ENCODE data around the gene BCDIN3D. TPM values are rescaled to one million over a fixed set of nuclear protein-coding genes. Genes with fewer than 3 reads are reported as not detected.

The BCDIN3D gene
- total RNA-seq, 1 experiment from 2014 or later: 4.5 TPM

GRCh38 chr12:49885663-49886461 lies 43.0 kb upstream of the BCDIN3D start:
- BruUV-seq (replicated peaks): no TSS peak
- Histone ChIP-seq H3K36me3 (ENCODE audit: low read depth, low read length) (no peaks in the 10 kb centered on the region), H3K27ac (ENCODE audit: low read length) (no peak overlapping the region), H3K4me3 (ENCODE audit: low read length) (no peak overlapping the region), H3F3A (ENCODE audit: low read length, unreplicated experiment) (no peaks in the 10 kb centered on the region), H3K9me2 (replicated peaks; ENCODE audit: low read length) (no peaks in the 10 kb centered on the region), H3K4me1 (ENCODE audit: insufficient read depth, low read length) (peaks cover 16% of the 10 kb centered on the region), H4K20me1 (ENCODE audit: low read length) (no peaks in the 10 kb centered on the region), H3K9me3 (ENCODE audit: low read length) (no peaks in the 10 kb centered on the region), H3K27me3 (ENCODE audit: low read length) (no peaks in the 10 kb centered on the region), H2AFZ (ENCODE audit: low read length) (no peak overlapping the region), H3K79me2 (ENCODE audit: low read length) (no peaks in the 10 kb centered on the region), H3K4me2 (ENCODE audit: low read length) (no peak overlapping the region), H3K9ac (ENCODE audit: low read length) (no peak overlapping the region)
- ChIA-PET CTCF (no interaction called here), POLR2A (ENCODE audit: unreplicated experiment) (no interaction called here)
- intact Hi-C loops (cut with micrococcal nuclease): no loop called here
- ATAC-seq (no peak), DNase-seq (no peak)
- TF ChIP-seq EZH2phosphoT487 (IDR thresholded peaks at IDR 0.05; ENCODE audit: borderline replicate concordance, low read length) (no peak), EZH2 (IDR thresholded peaks at IDR 0.05; ENCODE audit: low read length, unreplicated experiment) (no peak), CTCF (conservative IDR thresholded peaks at IDR 0.05; ENCODE audit: low read depth, low read length) (no peak)

- ChIA-PET CTCF (no interaction called here), POLR2A (ENCODE audit: unreplicated experiment) (no interaction called here)
- H3K9me3 ChIP-seq (ENCODE audit: low read length): no peaks in the 10 kb centered on the region
- TF ChIP-seq EZH2 (IDR thresholded peaks at IDR 0.05; ENCODE audit: low read length, unreplicated experiment) (no peak), EZH2phosphoT487 (IDR thresholded peaks at IDR 0.05; ENCODE audit: borderline replicate concordance, low read length) (no peak), CTCF (conservative IDR thresholded peaks at IDR 0.05; ENCODE audit: low read depth, low read length) (no peak)
- H3K79me2 ChIP-seq (ENCODE audit: low read length): no peaks in the 10 kb centered on the region
- no peaks in the 10 kb centered on the region for H3K27me3 ChIP-seq (ENCODE audit: low read length)
- H3K4me3 ChIP-seq (ENCODE audit: low read length): no peak overlapping the region
- intact Hi-C loops (cut with micrococcal nuclease): no loop called here
- no peaks in the 10 kb centered on the region for H3K36me3 ChIP-seq (ENCODE audit: low read depth, low read length)
- BruUV-seq (replicated peaks): no TSS peak
- peaks cover 16% of the 10 kb centered on the region for H3K4me1 ChIP-seq (ENCODE audit: insufficient read depth, low read length)
- H3F3A ChIP-seq (ENCODE audit: low read length, unreplicated experiment): no peaks in the 10 kb centered on the region
- H3K9ac ChIP-seq (ENCODE audit: low read length): no peak overlapping the region
- H3K27ac ChIP-seq (ENCODE audit: low read length): no peak overlapping the region
- H3K9me2 ChIP-seq (replicated peaks; ENCODE audit: low read length): no peaks in the 10 kb centered on the region
- DNase-seq (no peak), ATAC-seq (no peak)
- H2AFZ ChIP-seq (ENCODE audit: low read length): no peak overlapping the region
- H3K4me2 ChIP-seq (ENCODE audit: low read length): no peak overlapping the region
- H4K20me1 ChIP-seq (ENCODE audit: low read length): no peaks in the 10 kb centered on the region
Observed at GRCh38 chr12:49885118-49885517, 42.2 kb upstream of the BCDIN3D start.

- no peaks in the 10 kb centered on the region for H3K79me2 ChIP-seq (ENCODE audit: low read length)
- no peak overlapping the region for H3K27ac ChIP-seq (ENCODE audit: low read length)
- no peak for ATAC-seq
- no TSS peak for BruUV-seq (replicated peaks)
- no peak overlapping the region for H3K4me3 ChIP-seq (ENCODE audit: low read length)
- ChIA-PET CTCF (no interaction called here), POLR2A (ENCODE audit: unreplicated experiment) (no interaction called here)
- intact Hi-C loops (cut with micrococcal nuclease): no loop called here
- H3K27me3 ChIP-seq (ENCODE audit: low read length): no peaks in the 10 kb centered on the region
- no peak for TF ChIP-seq CTCF (conservative IDR thresholded peaks at IDR 0.05; ENCODE audit: low read depth, low read length)
- no peak for TF ChIP-seq EZH2 (IDR thresholded peaks at IDR 0.05; ENCODE audit: low read length, unreplicated experiment)
- no peak for TF ChIP-seq EZH2phosphoT487 (IDR thresholded peaks at IDR 0.05; ENCODE audit: borderline replicate concordance, low read length)
- H3F3A ChIP-seq (ENCODE audit: low read length, unreplicated experiment): no peaks in the 10 kb centered on the region
- no peak overlapping the region for H2AFZ ChIP-seq (ENCODE audit: low read length)
- no peaks in the 10 kb centered on the region for H3K9me3 ChIP-seq (ENCODE audit: low read length)
- H3K9ac ChIP-seq (ENCODE audit: low read length): no peak overlapping the region
- no peaks in the 10 kb centered on the region for H4K20me1 ChIP-seq (ENCODE audit: low read length)
- no peaks in the 10 kb centered on the region for H3K9me2 ChIP-seq (replicated peaks; ENCODE audit: low read length)
- no peak for DNase-seq
- H3K36me3 ChIP-seq (ENCODE audit: low read depth, low read length): no peaks in the 10 kb centered on the region
- peaks cover 5% of the 10 kb centered on the region for H3K4me1 ChIP-seq (ENCODE audit: insufficient read depth, low read length)
- H3K4me2 ChIP-seq (ENCODE audit: low read length): no peak overlapping the region
Observed at GRCh38 chr12:49882851-49883464, 40.1 kb upstream of the BCDIN3D start.
